B cell (primary cell): ENCODE measurements around the gene LIPI.

ENCODE experiments used
- CTCF ChIP-seq: fragments of 200-600 bp; IDR thresholded peaks from one replicate; pipeline ENCODE4 v1.8.0; 2022; ENCODE audit warnings: antibody characterized with exemption, mild to moderate bottlenecking
- EZH2 ChIP-seq: IDR thresholded peaks from 2 replicates; pipeline ENCODE4 v1.6.1; 2012; ENCODE audit warnings: borderline replicate concordance, low read depth, mild to moderate bottlenecking, moderate library complexity, low read length; ENCODE audit not compliant: insufficient read depth, poor library complexity, severe bottlenecking

DNA sequence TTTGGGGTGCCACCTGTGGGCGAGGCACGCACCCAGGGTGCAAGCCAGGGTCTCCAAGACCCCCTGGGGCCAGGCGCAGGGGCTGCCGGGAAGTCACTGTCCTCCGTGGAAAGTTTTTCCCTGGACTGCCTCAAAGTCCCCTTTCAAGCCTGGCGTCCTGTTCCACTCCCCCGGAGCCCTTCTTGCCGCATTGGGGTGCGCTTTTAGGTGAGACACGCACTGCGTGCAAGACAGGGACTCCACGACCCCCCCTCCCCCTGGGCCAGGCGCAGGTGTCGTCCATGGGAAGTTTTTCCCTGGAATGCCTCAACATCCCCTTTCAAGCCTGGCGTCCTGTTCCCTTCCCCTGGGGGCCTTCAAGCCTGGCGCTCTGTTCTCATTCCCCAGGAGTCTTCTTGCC lies 137.1 kb downstream of the LIPI start:
- TF ChIP-seq CTCF = no peak
- TF ChIP-seq EZH2 = no peak
